Thyroid gland (tissue), 4 donors: Measurements from ENCODE around the gene WNT5A.

Experiments used
- POLR2A ChIP-seq, 2 donors: fragments of 450-650 bp; IDR thresholded peaks; one replicate each; pipeline ENCODE4 v1.6.1; 2017; ENCODE audit warnings: antibody characterized with exemption in 2 of 2, mild to moderate bottlenecking in 2 of 2, moderate library complexity in 1 of 2
- TF ChIP-seq, protein P1 (sequence below), 6 experiments: fragments of 200-600 bp in 3 of 6; fragments of 450-650 bp in 3 of 6; sonication (generic) in 3 of 6; IDR thresholded peaks; one replicate each; pipeline ENCODE4 v1.5.1; 2016 to 2019; ENCODE audit warnings: antibody characterized with exemption in 6 of 6, mild to moderate bottlenecking in 2 of 6, inconsistent platforms in 1 of 6, moderate library complexity in 1 of 6

DNA sequence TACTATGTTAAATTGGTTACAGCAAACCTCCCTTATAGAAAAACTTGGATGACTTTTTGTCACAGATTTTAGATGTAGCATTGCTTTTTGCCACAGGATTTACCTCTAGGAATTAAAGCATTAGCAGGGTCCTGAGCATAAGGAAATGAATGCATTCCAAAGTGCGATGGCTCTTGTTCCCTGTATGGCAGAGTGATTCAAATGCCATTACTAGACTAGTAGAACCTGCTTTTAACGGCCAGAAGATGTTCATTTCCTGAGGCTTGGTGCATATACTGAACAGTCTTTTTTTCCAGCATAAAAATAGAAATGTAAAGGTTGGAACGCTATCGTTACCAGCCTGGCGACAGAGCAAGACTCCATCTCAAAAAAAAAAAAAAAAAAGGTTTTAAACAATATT, 59.4 kb downstream of the WNT5A start:
- TF ChIP-seq, protein P1, sequence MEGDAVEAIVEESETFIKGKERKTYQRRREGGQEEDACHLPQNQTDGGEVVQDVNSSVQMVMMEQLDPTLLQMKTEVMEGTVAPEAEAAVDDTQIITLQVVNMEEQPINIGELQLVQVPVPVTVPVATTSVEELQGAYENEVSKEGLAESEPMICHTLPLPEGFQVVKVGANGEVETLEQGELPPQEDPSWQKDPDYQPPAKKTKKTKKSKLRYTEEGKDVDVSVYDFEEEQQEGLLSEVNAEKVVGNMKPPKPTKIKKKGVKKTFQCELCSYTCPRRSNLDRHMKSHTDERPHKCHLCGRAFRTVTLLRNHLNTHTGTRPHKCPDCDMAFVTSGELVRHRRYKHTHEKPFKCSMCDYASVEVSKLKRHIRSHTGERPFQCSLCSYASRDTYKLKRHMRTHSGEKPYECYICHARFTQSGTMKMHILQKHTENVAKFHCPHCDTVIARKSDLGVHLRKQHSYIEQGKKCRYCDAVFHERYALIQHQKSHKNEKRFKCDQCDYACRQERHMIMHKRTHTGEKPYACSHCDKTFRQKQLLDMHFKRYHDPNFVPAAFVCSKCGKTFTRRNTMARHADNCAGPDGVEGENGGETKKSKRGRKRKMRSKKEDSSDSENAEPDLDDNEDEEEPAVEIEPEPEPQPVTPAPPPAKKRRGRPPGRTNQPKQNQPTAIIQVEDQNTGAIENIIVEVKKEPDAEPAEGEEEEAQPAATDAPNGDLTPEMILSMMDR (IDR thresholded peaks at IDR 0.05): no peak
- no peak for TF ChIP-seq POLR2A (IDR thresholded peaks at IDR 0.05)
